NT2/D1 (cell line): ENCODE data around the gene GAK.
"Not testable (repeated sequence)": the region's sequence is repeated elsewhere in the genome, so short reads cannot be mapped to it uniquely, and the experiment has no call there.

Source experiments
- DNase-seq: peaks from one replicate; pipeline ENCODE4 v3.0.0-alpha.2; 2011; ENCODE audit warnings: low read depth, low spot score
- H3K27me3 ChIP-seq: 2 replicates; pipeline ENCODE4 v1.6.0; 2011; ENCODE audit warnings: mild to moderate bottlenecking; ENCODE audit not compliant: insufficient read length, insufficient read depth
- H3K36me3 ChIP-seq: 2 replicates; pipeline ENCODE4 v1.6.1; 2011; ENCODE audit warnings: mild to moderate bottlenecking, low read length, mixed read lengths; ENCODE audit not compliant: insufficient read depth, insufficient read length
- H3K4me1 ChIP-seq: 2 replicates; pipeline ENCODE4 v1.5.1; 2011; ENCODE audit not compliant: insufficient read depth, insufficient read length
- H3K4me3 ChIP-seq: 2 replicates; pipeline ENCODE4 v1.5.1; 2011; ENCODE audit warnings: low read depth; ENCODE audit not compliant: insufficient read length
- H3K9ac ChIP-seq: 2 replicates; pipeline ENCODE4 v1.6.0; 2011; ENCODE audit warnings: low read depth; ENCODE audit not compliant: insufficient read length
- H3K9me3 ChIP-seq: 2 replicates; pipeline ENCODE4 v1.5.1; 2011; ENCODE audit warnings: mild to moderate bottlenecking, low read length; ENCODE audit not compliant: insufficient read depth
- SUZ12 ChIP-seq: IDR thresholded peaks from 2 replicates; pipeline ENCODE4 v1.6.1; 2011; ENCODE audit not compliant: insufficient read length, insufficient read depth; ENCODE audit errors: extremely low read depth
- YY1 ChIP-seq: IDR thresholded peaks from 2 replicates; pipeline ENCODE4 v1.6.1; 2011; ENCODE audit not compliant: insufficient read length, insufficient read depth
- ZNF274 ChIP-seq: IDR thresholded peaks from 2 replicates; pipeline ENCODE4 v1.6.1; 2011; ENCODE audit warnings: mild to moderate bottlenecking, low read depth, low read length

GAK gene

GRCh38 chr4:945274-946102 is 13.4 kb upstream of the GAK start:
- H3K4me1 ChIP-seq: peaks cover 25% of the 10 kb centered on the region
- DNase-seq: no peak
- TF ChIP-seq ZNF274: no peak
- TF ChIP-seq SUZ12: no peak
- TF ChIP-seq YY1: no peak
- H3K9ac ChIP-seq: peak overlapping the region; percentile 44
- H3K9me3 ChIP-seq: no peaks in the 10 kb centered on the region
- no peaks in the 10 kb centered on the region for H3K36me3 ChIP-seq
- H3K27me3 ChIP-seq: no peaks in the 10 kb centered on the region
- H3K4me3 ChIP-seq: peak overlapping the region; percentile 1

DNA sequence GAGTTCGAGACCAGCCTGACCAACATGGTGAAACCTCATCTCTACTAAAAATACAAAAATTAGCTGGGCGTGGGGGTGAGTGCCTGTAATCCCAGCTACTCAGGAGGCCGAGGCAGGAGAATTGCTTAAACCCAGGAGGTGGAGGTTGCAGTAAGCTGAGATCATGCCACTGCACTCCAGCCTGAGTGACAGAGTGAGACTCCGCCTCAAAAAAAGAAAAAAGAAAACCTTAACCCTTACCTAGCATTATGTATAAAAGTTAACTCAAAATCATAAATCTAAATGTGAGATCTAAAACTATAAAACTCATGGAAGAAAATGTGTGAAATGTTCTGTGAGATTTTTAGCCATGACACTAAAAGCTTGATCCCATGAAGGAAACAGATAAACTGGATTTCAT is 7.4 kb upstream of the GAK start:
- H3K4me3 ChIP-seq, DNase-seq, H3K27me3 ChIP-seq, H3K9me3 ChIP-seq, H3K36me3 ChIP-seq, H3K4me1 ChIP-seq, H3K9ac ChIP-seq: not testable (repeated sequence)

DNA sequence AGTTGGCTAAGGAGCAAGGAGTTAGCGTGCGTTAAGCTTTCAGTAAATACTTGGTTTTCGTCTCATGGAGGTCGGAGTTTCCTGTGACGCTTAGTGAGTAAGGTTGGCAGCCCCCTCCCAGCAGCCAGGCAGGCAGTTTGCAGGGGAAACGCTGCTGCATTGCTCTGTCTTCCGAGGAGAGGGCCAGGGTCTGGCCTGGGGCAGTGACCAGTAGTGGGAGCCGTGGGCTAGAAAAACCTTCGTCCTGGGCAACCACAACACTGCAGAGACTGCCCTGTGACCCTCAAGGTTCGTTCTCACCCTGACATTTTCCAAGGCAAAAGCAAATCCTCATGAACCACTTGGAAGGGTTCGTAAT is 576 bp upstream of the GAK start:
- Histone ChIP-seq H3K36me3 (peaks cover 10% of the 10 kb centered on the region), H3K4me3 (peak overlapping the region; percentile 94), H3K9ac (peak overlapping the region; percentile 97), H3K27me3 (no peaks in the 10 kb centered on the region), H3K4me1 (no peaks in the 10 kb centered on the region), H3K9me3 (no peaks in the 10 kb centered on the region)
- TF ChIP-seq SUZ12: no peak
- no peak for TF ChIP-seq ZNF274
- TF ChIP-seq YY1: no peak
- DNase-seq: no peak

DNA sequence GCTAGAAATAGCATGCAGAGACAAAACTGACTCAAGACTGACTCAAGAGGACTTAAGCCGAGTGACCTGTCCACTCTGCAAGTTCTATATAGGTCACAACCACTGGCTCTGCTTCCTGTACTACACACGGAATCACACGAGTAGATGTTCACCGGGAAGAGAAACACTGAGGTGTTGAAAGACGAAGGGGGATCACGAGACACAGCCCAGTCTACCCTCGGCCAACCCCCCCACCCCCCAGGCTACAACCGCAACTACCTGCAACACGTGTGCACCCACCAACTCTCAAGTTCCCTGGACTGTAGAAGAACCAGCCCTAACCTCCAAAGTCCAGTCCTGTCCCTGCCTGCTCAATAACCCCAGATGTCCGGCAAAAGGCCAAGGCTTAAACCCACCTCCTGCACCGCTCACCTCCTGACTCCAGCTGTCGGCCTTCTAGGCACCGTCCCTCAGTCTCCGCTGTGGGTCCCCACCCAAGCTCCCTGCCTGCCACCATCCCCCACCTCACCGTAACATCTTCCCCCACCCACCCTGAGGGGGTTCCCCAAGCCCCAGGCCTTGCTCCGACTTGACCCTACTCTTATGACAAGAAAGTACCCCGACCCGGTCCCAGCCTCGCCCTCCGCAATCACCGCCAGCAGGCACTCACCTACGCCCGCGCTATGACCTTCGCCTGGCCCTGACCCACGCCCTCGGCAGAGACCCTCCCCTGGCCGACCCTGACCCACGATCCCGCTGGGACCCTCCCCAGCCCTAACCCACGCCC is 739 bp downstream of the GAK start:
- Histone ChIP-seq H3K36me3 (peaks cover 10% of the 10 kb centered on the region), H3K27me3 (no peaks in the 10 kb centered on the region), H3K4me3 (peak overlapping the region; percentile 94), H3K9me3 (no peaks in the 10 kb centered on the region), H3K9ac (peak overlapping the region; percentile 97), H3K4me1 (no peaks in the 10 kb centered on the region)
- no peak for DNase-seq
- TF ChIP-seq SUZ12 (no peak), ZNF274 (no peak), YY1 (no peak)

GRCh38 chr4:930827-931193 is 1.3 kb downstream of the GAK start:
- peaks cover 16% of the 10 kb centered on the region for H3K36me3 ChIP-seq
- H3K4me1 ChIP-seq: peaks cover 3% of the 10 kb centered on the region
- peak overlapping the region; percentile 94 for H3K4me3 ChIP-seq
- no peaks in the 10 kb centered on the region for H3K27me3 ChIP-seq
- peak overlapping the region; percentile 97 for H3K9ac ChIP-seq
- TF ChIP-seq ZNF274 (no peak), YY1 (no peak), SUZ12 (no peak)
- DNase-seq: no peak
- H3K9me3 ChIP-seq: no peaks in the 10 kb centered on the region

- no peak for DNase-seq
- no peaks in the 10 kb centered on the region for H3K9me3 ChIP-seq
- H3K27me3 ChIP-seq: no peaks in the 10 kb centered on the region
- TF ChIP-seq SUZ12 (no peak), YY1 (no peak), ZNF274 (no peak)
- H3K36me3 ChIP-seq: peaks cover 19% of the 10 kb centered on the region
- peaks cover 5% of the 10 kb centered on the region for H3K4me1 ChIP-seq
- H3K4me3 ChIP-seq: no peak overlapping the region
- no peak overlapping the region for H3K9ac ChIP-seq
Observed at GRCh38 chr4:930028-930551, 2.0 kb downstream of the GAK start.

DNA sequence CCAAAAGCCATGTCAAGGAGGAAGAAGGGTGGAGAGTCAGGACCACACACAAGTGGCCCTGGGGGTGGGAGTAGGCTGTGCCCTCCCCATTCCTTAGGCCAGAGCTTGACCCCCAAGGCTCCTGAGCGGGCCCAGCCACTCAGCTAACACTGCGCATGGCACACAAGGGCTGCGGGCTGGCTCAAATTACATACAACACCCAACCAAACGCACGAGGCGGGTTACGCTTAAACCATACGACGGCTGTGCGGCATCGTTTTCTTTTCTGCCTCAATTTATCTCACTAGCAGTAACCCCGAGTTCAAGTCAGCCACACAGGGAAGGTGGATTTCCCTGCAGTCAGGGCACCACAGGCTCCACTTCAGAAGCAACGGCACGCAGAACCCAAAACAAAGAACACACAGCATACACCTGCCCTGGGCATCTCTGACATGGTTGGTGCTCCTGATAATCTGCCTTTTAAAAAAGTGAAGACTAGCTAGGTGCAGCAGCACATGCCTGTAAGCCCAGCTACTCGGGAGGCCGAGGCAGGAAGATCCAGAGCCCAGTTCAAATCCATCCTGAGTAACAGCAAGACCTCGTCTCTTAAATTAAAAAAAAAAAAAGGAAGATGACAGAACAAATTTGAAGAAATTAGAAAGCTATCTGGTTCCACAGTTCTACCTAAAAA is 2.9 kb downstream of the GAK start:
- TF ChIP-seq YY1 (no peak), SUZ12 (no peak), ZNF274 (no peak)
- no peaks in the 10 kb centered on the region for H3K9me3 ChIP-seq
- DNase-seq: no peak
- H3K36me3 ChIP-seq: peaks cover 19% of the 10 kb centered on the region
- H3K4me3 ChIP-seq: no peak overlapping the region
- H3K4me1 ChIP-seq: peaks cover 5% of the 10 kb centered on the region
- peak overlapping the region; percentile 44 for H3K9ac ChIP-seq
- H3K27me3 ChIP-seq: no peaks in the 10 kb centered on the region

- not testable (repeated sequence) for H3K4me1 ChIP-seq, H3K27me3 ChIP-seq, DNase-seq, H3K9ac ChIP-seq, H3K4me3 ChIP-seq, H3K9me3 ChIP-seq
- peaks cover 26% of the 10 kb centered on the region for H3K36me3 ChIP-seq
Observed at GRCh38 chr4:927566-927965, 4.5 kb downstream of the GAK start.
